GM19025 (cell line): ENCODE measurements around the gene MEPE.
"Not testable (repeated sequence)": the region's sequence is repeated elsewhere in the genome, so short reads cannot be mapped to it uniquely, and the experiment has no call there.

ENCODE experiments used
- ATAC-seq: cut with Tn5 transposase; IDR thresholded peaks from one replicate; pipeline ENCODE4 v1.9.1; 2021; ENCODE audit warnings: mild to moderate bottlenecking, low read depth, moderate library complexity; ENCODE audit not compliant: unreplicated experiment

Gene MEPE

DNA sequence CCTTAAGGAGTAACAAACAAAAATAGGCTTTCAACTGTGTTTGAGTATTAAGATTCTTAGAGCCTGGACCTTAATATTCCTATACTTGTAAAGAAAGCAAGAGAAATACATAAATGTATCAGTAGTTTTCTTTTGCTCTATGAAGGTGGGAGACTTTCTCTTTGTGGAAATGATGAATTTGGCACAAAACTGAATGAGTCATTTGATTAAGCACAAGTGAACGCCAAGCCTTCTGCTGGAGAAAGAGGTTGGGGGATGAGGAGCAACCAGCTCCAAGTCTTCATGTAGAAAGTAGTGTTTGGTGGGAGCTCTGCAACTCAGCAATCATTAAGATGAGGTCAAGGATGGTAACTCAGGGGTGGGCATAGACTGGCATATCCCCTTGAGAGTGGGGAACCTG is 49.6 kb downstream of the MEPE start:
- no peak for ATAC-seq

DNA sequence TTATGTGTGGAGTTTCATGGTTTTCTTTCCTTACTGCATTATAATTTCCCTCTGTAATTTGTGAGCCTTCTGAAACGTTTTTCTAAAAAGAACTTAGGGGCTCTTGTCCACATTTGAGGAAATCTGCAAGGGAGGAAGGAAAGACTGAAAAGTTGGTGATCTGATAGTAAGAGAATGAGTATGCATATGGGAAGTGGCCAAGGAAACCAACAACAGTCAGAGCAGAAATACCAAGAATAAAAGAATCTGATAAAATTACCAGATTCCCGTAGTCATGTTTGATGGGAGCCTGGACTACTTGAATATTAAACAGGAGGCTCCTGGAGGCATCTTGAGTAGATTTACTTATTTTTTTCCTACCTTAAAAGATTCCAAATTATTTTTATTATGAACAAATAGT is 50.1 kb downstream of the MEPE start:
- ATAC-seq = no peak

DNA sequence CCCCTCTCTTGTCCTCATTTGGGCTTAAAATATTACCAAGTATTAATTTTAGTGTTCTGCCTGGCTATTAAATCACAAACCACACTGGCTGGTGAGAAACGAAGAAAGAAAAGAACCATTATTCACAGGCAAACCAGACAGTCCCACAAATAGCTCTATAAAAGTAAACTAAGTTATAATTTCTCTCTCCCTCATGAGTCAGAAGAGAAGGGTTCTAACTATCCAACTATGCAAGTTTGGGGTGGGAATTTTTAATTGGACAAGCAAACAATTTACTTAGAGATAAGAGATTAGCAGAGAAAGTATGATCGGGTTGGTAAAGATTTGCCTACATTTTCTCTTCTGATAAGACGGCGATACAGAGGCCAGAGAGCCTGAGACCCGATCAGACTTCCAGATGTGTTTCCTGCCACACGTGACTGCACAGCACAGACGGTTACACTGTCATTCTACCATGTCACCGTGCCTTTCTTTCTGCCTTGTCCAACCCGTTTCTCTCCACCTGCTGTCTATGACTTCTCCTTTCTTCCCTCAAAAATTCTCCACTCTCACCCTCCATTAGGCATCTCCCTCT is 52.3 kb downstream of the MEPE start:
- ATAC-seq = no peak

DNA sequence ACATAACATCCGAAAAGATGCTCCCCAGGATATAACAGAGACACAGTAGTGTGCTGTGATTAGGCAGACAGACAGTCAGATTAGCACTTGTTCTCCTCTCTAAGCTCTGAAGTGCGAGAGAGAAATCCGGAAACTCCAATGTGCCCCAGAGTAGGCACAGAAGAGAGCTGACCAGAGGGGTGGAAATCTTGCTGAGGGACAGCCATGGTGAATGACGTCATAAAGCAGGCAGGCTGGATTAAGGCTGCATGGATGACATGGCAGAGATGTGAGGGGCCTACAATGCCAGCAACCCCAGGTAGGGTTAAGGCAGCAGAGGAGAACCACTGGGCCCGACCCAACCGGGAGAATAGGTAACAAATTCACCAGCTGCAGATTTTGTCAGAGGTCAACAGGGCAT is 53.3 kb downstream of the MEPE start:
- ATAC-seq = no peak

DNA sequence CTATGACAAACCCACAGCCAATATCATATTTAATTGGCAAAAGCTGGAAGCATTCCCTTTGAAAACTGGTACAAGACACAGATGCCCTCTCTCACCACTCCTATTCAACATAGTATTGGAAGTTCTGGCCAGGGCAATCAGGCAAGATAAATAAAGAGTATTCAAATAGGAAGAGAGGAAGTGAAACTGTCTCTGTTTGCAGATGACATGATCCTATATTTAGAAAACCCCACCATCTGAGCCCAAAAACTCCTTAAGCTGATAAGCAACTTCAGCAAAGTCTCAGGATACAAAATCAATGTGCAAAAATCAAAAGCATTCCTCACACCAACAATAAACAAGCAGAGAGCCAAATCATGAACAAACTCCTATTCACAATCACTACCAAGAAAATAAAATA is 58.0 kb downstream of the MEPE start:
- not testable (repeated sequence) for ATAC-seq

DNA sequence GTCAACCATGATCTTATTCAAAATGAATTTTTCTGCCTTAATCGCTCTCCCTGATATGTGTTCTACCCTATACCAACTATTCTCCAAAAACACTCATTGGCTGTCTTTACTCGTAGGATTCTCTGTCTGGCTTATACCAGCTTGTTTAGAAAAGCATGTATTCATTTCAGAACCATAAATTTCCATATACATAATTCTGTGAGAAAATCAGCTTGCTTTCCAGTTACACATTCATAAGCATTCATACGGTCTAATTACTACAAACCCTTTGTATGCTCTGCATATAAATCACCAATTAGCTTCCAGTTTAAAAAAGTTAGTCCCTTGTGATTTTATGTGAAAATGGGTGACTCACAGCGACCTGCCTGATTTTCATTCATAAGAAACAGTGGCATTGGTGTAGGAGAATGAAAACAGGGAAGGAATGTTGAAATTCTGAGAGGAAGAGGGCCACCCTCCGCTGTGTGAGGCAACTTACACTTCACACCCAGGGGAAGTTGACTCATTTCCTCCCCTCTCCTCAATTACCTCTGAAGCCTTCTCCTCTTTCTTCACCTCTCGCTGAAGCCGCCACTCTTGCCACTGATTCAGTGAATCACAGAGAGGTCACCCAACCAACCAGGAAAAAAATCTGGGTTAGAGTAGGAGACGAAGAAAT is 63.3 kb downstream of the MEPE start:
- no peak for ATAC-seq
